Measurements from ENCODE around the gene ZNF497.
A peak's percentile ranks its signal among the peaks of the same experiment; 100 is the strongest.

Gene ZNF497

GRCh38 chr19:58398545-58398944, 36.0 kb upstream of the ZNF497 start:
- Histone ChIP-seq H3K36me3 (ENCODE audit: insufficient read depth, low read length) (peaks cover 26% of the 10 kb centered on the region), H3K27me3 (ENCODE audit: insufficient read depth, low read length) (no peaks in the 10 kb centered on the region), H3K4me1 (ENCODE audit: insufficient read depth, low read length) (peaks cover 11% of the 10 kb centered on the region)

GRCh38 chr19:58398087-58398486, 35.5 kb upstream of the ZNF497 start:
- H3K9me3 ChIP-seq (ENCODE audit: low read length): no peaks in the 10 kb centered on the region
- peaks cover 11% of the 10 kb centered on the region for H3K4me1 ChIP-seq (ENCODE audit: insufficient read depth, low read length)
- H3K27me3 ChIP-seq (ENCODE audit: insufficient read depth, low read length): no peaks in the 10 kb centered on the region
- H3K4me3 ChIP-seq (ENCODE audit: low read length): no peak overlapping the region
- peaks cover 30% of the 10 kb centered on the region for H3K36me3 ChIP-seq (ENCODE audit: insufficient read depth, low read length)
- no peak overlapping the region for H2AFZ ChIP-seq (ENCODE audit: low read depth, low read length)

More at GRCh38 chr19:58398545-58398944, 36.0 kb upstream of the ZNF497 start:
- Histone ChIP-seq H3K4me3 (ENCODE audit: low read length) (no peak overlapping the region), H2AFZ (ENCODE audit: low read depth, low read length) (no peak overlapping the region), H3K9me3 (ENCODE audit: low read length) (no peaks in the 10 kb centered on the region)

DNA sequence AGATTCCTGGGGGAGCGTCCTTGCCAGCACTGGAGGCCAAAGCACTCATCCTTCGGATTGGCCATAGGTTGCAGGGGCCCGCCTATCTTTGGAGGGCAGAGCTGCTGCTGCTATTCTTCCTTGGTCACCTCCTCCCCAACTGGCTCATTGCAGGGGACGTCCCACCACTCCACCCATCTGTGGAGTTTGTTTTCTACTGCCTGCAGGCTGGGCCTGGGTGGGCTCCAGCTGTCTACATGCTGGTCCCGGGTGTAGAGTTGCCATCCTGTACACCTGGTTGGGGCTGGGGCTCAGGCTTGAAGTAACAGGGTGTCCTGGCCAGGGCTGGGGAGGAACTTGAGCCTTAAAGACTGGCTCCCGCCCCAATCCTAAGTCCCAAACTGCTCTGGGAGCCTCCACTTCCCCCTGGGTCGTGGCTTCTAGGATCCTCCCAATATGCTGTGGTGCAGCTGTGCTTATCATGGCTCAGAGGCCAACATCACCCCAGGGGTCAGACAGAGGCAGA, 35.0 kb upstream of the ZNF497 start:
- Histone ChIP-seq H3K9me3 (ENCODE audit: low read length) (no peaks in the 10 kb centered on the region), H3K4me3 (ENCODE audit: low read length) (no peak overlapping the region), H3K4me1 (ENCODE audit: insufficient read depth, low read length) (peaks cover 11% of the 10 kb centered on the region), H3K36me3 (ENCODE audit: insufficient read depth, low read length) (peaks cover 35% of the 10 kb centered on the region), H2AFZ (ENCODE audit: low read depth, low read length) (no peak overlapping the region), H3K27me3 (ENCODE audit: insufficient read depth, low read length) (no peaks in the 10 kb centered on the region)

- Histone ChIP-seq H2AFZ (ENCODE audit: low read depth, low read length) (no peak overlapping the region), H3K4me1 (ENCODE audit: insufficient read depth, low read length) (peaks cover 7% of the 10 kb centered on the region), H3K9me3 (ENCODE audit: low read length) (no peaks in the 10 kb centered on the region), H3K27me3 (ENCODE audit: insufficient read depth, low read length) (no peaks in the 10 kb centered on the region), H3K36me3 (ENCODE audit: insufficient read depth, low read length) (peaks cover 38% of the 10 kb centered on the region), H3K4me3 (ENCODE audit: low read length) (no peak overlapping the region)
Measured at GRCh38 chr19:58396691-58397532, 34.4 kb upstream of the ZNF497 start.

DNA sequence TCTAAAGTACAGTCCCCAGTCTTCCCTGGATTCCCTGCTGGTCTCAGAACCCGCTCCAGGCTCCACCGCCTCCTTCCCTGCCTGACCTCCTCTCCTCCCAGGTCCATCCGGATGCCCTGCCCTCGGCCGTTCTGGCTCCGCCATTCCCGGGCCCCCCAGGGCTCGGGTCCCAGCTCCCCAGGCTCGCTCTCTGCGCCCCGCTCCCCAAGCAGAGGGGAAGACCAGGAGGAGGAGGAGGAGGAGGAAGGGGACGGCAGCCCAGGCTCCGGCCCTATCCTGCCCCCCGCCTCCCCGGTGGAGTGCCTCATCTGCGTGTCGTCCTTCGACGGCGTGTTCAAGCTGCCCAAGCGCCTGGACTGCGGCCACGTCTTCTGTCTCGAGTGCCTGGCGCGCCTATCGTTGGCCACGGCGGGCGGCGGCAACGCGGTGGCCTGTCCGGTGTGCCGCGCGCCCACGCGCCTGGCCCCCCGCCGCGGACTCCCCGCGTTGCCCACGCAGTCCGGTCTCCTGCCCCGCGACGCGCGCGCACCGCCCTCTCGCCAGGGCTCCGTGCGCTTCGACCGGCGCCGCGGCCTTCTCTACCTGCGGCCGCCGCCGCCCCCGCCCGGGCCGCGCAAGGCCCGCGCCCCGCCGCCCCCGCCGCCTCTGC, 33.6 kb upstream of the ZNF497 start:
- Histone ChIP-seq H3K9me3 (ENCODE audit: low read length) (no peaks in the 10 kb centered on the region), H3K36me3 (ENCODE audit: insufficient read depth, low read length) (peaks cover 40% of the 10 kb centered on the region), H3K4me3 (ENCODE audit: low read length) (no peak overlapping the region), H3K27me3 (ENCODE audit: insufficient read depth, low read length) (no peaks in the 10 kb centered on the region), H2AFZ (ENCODE audit: low read depth, low read length) (no peak overlapping the region), H3K4me1 (ENCODE audit: insufficient read depth, low read length) (peaks cover 7% of the 10 kb centered on the region)

DNA sequence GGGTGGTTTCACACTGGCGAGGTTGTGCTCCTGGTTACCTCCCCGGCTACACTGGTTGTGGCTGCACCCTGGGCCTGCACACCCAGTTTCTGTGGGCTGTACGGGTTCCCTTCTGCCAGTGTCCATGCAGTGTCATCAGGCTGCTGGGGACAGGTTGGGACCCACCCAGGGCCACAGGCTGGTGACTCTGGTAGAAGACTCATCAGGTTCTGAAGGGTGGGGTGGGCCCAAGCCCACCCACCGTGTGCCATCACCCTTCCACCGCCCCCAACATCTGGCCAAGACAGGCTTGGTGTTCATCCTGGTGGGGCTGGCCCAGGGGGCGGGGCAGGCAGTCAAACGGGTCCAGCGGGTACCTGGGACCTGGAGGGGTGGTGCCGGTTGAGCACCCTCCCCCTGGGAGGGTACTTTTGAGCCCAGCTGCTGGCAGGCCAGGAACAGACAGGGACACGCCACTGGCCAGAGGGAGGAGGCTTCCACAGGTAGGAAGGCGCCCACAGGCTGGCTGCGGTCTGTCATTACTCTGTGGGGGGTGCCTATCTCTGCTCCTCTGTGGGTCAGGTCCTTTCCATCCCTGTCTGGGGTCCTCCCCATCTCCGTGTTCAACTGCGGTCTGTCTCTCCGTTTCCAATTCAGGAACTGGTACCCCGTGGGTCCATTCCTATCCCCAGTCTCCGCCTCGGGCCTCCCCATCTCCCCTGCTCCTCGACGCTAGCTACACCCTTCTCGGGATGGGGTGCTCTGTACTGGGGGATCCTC, 32.8 kb upstream of the ZNF497 start, which contains the start of gene RNF225:
Gene RNF225, plus strand, starts transcription at position 437 of the 759 bp plus-strand sequence. CDS start 434 bp downstream, outside the sequence.
- Histone ChIP-seq H3K4me3 (ENCODE audit: low read length) (no peak within 1 kb of the TSS), H3K27me3 (ENCODE audit: insufficient read depth, low read length) (no peaks in the 10 kb centered on the region), H2AFZ (ENCODE audit: low read depth, low read length) (no peak within 1 kb of the TSS), H3K4me1 (ENCODE audit: insufficient read depth, low read length) (peaks cover 3% of the 10 kb centered on the region), H3K36me3 (ENCODE audit: insufficient read depth, low read length) (peaks cover 47% of the 10 kb centered on the region), H3K9me3 (ENCODE audit: low read length) (no peaks in the 10 kb centered on the region)

DNA sequence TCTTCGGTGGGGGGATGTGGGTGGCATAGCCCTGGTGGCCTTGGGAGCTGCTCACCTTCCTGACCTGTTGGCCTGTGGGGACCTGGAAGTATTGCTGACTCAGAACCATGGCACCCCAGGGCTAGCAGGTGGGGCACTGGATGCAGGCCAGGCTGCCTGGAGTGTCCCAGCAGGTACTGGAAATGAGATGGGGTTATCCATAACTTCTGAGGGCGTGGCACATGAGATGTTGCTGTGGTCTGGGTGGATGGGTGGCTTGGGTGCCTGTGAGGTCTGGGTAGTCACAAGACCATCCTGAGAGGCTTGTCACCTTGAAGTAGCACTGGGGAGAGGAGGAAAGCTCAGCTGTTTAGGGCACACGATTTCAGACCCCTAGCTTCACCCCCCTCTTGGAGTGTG, 32.3 kb upstream of the ZNF497 start:
- Histone ChIP-seq H3K4me1 (ENCODE audit: insufficient read depth, low read length) (no peaks in the 10 kb centered on the region), H3K9me3 (ENCODE audit: low read length) (no peaks in the 10 kb centered on the region), H3K27me3 (ENCODE audit: insufficient read depth, low read length) (no peaks in the 10 kb centered on the region), H3K36me3 (ENCODE audit: insufficient read depth, low read length) (peaks cover 47% of the 10 kb centered on the region), H3K4me3 (ENCODE audit: low read length) (no peak overlapping the region), H2AFZ (ENCODE audit: low read depth, low read length) (no peak overlapping the region)

DNA sequence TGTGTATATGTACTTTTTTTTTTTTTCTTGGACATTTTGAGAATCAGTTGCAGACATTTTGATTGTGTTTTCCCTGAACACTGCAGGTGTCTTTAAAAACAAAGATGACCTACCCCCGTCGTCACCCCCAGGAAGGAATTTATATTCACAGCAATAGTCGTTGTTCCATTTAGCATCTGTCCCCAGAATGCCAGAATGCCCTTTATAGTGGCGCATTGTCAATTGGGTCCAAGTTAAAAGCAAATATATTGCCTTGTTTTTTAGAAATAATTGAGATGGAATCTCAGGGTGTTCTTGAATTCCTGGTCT, 31.1 kb upstream of the ZNF497 start:
- H3K36me3 ChIP-seq (ENCODE audit: insufficient read depth, low read length): peaks cover 54% of the 10 kb centered on the region
- no peak overlapping the region for H3K4me3 ChIP-seq (ENCODE audit: low read length)
- H3K4me1 ChIP-seq (ENCODE audit: insufficient read depth, low read length): peaks cover 4% of the 10 kb centered on the region
- H3K9me3 ChIP-seq (ENCODE audit: low read length): no peaks in the 10 kb centered on the region
- no peak overlapping the region for H2AFZ ChIP-seq (ENCODE audit: low read depth, low read length)
- no peaks in the 10 kb centered on the region for H3K27me3 ChIP-seq (ENCODE audit: insufficient read depth, low read length)

DNA sequence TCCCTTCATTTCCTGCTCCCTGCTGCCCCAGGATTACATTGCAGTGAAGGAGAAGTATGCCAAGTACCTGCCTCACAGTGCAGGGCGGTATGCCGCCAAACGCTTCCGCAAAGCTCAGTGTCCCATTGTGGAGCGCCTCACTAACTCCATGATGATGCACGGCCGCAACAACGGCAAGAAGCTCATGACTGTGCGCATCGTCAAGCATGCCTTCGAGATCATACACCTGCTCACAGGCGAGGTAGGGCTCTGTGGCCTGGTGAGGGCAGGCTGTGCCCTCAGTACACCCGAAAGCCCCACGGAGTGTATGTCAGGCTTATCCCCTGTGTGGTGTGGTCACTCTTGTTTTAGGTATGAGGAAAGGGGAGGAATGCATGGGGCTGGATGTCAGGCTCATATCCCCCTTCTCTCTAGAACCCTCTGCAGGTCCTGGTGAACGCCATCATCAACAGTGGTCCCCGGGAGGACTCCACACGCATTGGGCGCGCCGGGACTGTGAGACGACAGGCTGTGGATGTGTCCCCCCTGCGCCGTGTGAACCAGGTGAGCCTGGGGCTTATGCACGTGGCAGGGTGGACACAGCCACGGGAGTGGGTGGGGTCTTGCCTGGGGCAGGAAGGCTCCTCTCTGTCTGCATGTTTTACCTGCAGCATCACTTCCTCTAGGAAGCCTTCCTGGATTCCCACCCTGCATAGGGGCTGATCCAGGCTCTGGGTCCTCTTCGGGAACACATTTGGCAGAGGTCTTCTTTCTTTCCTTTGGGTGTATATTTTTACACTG, 30.6 kb upstream of the ZNF497 start:
- peaks cover 7% of the 10 kb centered on the region for H3K4me1 ChIP-seq (ENCODE audit: insufficient read depth, low read length)
- peaks cover 58% of the 10 kb centered on the region for H3K36me3 ChIP-seq (ENCODE audit: insufficient read depth, low read length)
- no peak overlapping the region for H3K4me3 ChIP-seq (ENCODE audit: low read length)
- H3K27me3 ChIP-seq (ENCODE audit: insufficient read depth, low read length): no peaks in the 10 kb centered on the region
- H3K9me3 ChIP-seq (ENCODE audit: low read length): no peaks in the 10 kb centered on the region
- no peak overlapping the region for H2AFZ ChIP-seq (ENCODE audit: low read depth, low read length)

DNA sequence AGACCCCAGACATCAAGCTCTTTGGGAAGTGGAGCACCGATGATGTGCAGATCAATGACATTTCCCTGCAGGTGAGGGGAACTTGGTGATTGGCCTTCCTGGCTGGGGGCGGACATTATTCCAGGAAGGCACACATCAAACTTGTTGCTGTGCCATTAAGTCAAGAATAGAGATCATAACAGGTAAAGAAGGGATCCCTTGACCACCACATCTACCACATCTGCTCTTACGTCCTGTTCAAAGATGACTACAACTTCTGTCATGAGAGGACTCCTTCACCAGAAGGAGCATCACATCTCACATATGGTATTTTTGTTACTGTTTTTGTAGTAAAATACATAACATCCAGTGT, 25.6 kb upstream of the ZNF497 start:
- peak overlapping the region; percentile 76 for H3K4me3 ChIP-seq (ENCODE audit: low read length)
- H3K36me3 ChIP-seq (ENCODE audit: insufficient read depth, low read length): peaks cover 32% of the 10 kb centered on the region
- peaks cover 26% of the 10 kb centered on the region for H3K4me1 ChIP-seq (ENCODE audit: insufficient read depth, low read length)
- no peak overlapping the region for H2AFZ ChIP-seq (ENCODE audit: low read depth, low read length)
- H3K27me3 ChIP-seq (ENCODE audit: insufficient read depth, low read length): no peaks in the 10 kb centered on the region
- H3K9me3 ChIP-seq (ENCODE audit: low read length): no peaks in the 10 kb centered on the region

GRCh38 chr19:58387338-58388174, 25.0 kb upstream of the ZNF497 start:
- H3K4me3 ChIP-seq (ENCODE audit: low read length): peak overlapping the region; percentile 76
- peaks cover 26% of the 10 kb centered on the region for H3K36me3 ChIP-seq (ENCODE audit: insufficient read depth, low read length)
- H3K4me1 ChIP-seq (ENCODE audit: insufficient read depth, low read length): peaks cover 26% of the 10 kb centered on the region
- no peaks in the 10 kb centered on the region for H3K9me3 ChIP-seq (ENCODE audit: low read length)
- no peaks in the 10 kb centered on the region for H3K27me3 ChIP-seq (ENCODE audit: insufficient read depth, low read length)
- H2AFZ ChIP-seq (ENCODE audit: low read depth, low read length): no peak overlapping the region
